ENCODE data around the gene CD248.

DNA sequence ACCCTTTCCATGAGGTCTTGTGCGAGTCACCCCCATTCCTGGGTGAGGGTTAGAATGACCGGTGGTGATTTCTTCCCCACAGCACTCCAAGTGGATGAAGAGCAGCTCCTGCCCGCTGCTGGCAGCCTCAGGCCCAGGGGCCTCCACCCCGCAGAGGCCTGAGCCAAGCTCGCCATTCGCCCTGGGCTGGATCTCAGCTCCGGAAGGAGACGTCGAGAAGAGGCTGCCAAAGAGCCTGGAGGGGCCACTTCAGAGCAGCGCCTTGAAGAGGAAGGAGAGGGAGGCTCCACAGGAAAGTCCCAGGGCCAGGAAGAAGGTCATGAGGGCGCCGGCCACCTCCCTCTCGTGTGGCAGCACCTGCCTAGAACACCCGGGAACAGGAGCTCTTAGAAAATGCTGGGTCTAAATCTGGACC lies 46.4 kb upstream of the CD248 start:
- TF ChIP-seq IRF2 (CRISPR knock-in tag; IDR thresholded peaks at IDR 0.05; ENCODE audit: borderline replicate concordance, low read depth) = no peak
- no peak for TF ChIP-seq ZNF138 (CRISPR knock-in tag; conservative IDR thresholded peaks at IDR 0.05)
- no peak for TF ChIP-seq ZNF263 (CRISPR knock-in tag; IDR thresholded peaks at IDR 0.05; ENCODE audit: low read depth)
- TF ChIP-seq, protein P1, sequence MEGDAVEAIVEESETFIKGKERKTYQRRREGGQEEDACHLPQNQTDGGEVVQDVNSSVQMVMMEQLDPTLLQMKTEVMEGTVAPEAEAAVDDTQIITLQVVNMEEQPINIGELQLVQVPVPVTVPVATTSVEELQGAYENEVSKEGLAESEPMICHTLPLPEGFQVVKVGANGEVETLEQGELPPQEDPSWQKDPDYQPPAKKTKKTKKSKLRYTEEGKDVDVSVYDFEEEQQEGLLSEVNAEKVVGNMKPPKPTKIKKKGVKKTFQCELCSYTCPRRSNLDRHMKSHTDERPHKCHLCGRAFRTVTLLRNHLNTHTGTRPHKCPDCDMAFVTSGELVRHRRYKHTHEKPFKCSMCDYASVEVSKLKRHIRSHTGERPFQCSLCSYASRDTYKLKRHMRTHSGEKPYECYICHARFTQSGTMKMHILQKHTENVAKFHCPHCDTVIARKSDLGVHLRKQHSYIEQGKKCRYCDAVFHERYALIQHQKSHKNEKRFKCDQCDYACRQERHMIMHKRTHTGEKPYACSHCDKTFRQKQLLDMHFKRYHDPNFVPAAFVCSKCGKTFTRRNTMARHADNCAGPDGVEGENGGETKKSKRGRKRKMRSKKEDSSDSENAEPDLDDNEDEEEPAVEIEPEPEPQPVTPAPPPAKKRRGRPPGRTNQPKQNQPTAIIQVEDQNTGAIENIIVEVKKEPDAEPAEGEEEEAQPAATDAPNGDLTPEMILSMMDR (IDR thresholded peaks at IDR 0.05) = no peak
- no peak for TF ChIP-seq ETV6 (CRISPR knock-in tag; IDR thresholded peaks at IDR 0.05)
- TF ChIP-seq, protein P2, sequence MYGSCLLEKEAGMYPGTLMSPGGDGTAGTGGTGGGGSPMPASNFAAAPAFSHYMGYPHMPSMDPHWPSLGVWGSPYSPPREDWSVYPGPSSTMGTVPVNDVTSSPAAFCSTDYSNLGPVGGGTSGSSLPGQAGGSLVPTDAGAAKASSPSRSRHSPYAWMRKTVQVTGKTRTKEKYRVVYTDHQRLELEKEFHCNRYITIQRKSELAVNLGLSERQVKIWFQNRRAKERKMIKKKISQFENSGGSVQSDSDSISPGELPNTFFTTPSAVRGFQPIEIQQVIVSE (CRISPR knock-in tag; IDR thresholded peaks at IDR 0.05; ENCODE audit: borderline replicate concordance) = no peak
- no peak for TF ChIP-seq ZBTB21 (CRISPR knock-in tag; IDR thresholded peaks at IDR 0.05; ENCODE audit: borderline replicate concordance)
